GM19035 (cell line): ENCODE data around the gene GMDS.

ENCODE experiments used
- ATAC-seq: cut with Tn5 transposase; IDR thresholded peaks from one replicate; pipeline ENCODE4 v1.9.1; 2021; ENCODE audit not compliant: unreplicated experiment

Gene GMDS

DNA sequence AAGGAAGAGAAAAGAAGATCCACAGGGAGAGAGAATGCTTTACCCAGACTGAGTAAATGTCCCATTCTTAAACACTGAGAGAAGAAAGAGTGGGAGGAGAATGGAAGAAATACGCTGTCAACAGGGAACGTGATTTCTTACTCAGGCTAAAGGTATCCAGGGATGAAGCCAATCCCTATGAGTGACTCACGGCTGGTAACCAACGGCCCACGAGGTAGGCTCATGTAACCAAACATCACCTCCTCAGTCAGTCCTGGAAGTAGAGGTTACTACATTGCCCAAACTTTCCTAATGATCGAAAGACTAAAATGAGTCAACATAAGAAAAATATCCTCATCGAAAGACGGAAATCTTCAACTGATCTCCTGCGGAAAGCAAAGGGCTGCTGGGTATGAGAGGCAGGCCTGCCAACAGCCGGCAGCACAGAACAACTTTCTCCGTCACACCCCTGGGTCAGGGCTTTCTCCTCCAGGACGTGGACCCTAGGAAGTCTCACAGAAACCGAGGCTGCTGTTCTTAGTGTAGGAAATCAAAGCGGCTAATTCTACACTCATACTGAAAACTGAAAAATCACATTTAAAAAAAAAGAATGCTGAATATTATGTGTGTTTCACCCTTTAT, 292.6 kb downstream of the GMDS start:
- ATAC-seq, result no peak

- no peak for ATAC-seq
Measured at GRCh38 chr6:1950631-1951030, 294.8 kb downstream of the GMDS start.

DNA sequence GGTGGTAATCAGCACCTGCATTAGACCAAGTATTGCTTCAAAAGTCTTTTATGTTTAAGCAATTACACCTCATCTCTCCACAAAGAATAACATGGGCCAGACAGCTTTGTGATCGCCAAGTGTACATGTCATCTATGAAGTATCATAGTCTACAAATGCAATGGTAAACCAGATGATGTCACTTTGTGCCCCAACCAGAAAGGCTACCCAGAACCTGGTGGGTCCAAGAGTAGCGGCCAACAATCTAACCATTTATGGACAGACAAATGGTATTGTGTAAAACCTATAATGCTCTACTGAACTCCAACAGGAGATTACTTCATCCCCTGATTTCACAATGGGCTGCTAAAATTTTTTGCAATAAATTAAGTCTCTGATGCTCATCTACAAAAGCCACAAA, 295.9 kb downstream of the GMDS start:
- no peak for ATAC-seq

DNA sequence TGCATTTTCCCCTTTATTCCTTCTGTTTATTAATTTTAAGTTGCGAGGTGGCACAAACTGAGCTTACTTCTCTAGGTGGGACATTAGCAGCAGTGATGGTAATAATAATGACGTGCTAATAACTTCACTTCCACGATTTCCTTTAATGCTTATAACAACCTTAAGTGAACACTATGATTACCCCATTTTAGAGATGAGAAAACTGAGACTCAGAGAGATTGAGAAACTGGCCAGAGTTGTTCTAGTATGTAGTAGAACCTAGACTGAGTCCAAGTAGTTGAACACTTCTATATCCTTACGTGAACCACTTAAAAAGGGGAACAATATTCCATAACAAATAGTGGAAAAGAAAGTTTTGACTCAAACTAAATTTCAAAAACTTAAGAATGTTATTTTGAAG, 297.5 kb downstream of the GMDS start:
- ATAC-seq, result no peak

GRCh38 chr6:1946583-1946982, 298.8 kb downstream of the GMDS start:
- no peak for ATAC-seq

DNA sequence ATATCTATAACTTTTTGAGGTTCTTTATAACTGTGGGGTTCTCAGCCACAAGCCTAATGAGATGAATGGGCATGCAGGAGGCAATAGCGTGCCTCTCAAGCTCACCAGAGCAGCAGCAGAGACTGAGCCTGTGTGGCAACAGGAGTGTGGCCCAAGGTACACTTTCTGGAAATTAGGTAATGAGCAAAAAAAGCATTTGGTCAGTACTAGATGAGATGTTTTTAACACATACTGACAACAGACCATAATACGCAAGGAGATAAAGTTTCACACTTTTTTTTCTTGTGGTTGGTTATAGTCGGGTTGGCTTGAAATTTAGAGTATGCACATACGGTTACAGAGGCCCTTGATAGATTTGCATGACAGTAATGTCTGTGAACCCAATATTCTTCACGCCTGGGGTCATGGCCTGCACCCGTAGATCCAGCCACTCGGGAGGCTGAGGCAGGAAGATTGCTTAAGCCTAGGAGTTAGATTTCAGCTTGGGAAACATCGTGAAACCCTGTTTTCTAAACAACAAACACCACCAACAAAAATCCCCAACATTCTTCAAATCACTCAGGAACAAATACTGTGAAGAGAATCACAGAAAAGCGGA, 300.1 kb downstream of the GMDS start:
- no peak for ATAC-seq

DNA sequence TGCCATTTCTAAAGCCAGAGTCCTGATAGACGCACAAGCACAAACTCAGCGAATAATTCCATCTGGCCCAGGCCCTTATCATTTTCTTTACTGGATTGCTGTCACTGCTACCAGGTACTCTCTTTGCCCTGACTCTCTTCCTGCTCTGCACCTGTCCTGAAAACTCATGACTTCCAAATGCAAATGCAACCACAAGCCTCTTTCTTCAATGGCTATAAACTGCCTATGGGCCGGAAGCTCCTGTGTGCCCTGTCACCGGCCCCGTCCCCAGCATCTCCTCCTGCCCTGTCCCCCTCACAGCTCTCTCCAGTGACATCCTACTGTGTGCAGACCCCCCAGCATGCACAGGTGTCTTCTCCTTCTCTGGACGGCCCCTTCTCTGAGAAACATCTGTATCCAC, 302.6 kb downstream of the GMDS start:
- ATAC-seq, result no peak

DNA sequence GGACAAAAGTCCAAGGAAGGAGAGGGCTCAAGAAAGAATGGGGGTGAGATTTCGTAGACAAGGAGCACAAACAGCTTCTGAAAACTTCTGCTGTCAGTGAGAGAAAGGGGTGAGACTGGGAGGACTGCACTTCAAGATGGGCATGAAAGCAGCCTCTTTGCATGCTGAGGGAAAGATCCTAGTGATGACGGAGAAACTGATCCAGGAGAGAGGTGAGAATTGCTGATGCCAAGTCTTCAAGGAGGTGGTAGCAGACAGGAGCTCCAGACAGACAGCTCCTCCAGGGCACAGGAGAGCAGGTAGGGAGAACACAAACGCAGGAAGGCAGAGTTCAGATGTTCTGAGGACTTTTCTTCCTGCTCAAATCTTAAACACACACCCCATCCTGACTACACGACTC, 303.9 kb downstream of the GMDS start:
- no peak for ATAC-seq

DNA sequence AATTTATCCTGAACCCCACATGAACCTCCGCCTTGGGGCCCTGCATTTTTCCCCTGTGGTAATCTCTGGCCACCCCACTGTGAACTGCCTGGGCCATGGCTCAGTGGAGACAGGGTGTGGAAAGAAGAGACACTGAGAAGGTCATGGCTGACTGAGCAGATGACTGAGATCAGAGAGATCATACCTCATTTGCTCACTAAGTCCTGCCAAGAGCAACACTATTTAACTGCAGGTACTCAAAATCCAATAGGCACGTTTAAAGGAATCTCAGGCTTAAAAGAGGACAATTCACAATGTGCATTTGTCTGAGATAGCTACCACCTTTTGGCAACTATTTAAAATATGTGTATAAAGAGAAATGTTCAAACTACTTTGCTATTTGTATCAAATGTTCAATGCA, 305.0 kb downstream of the GMDS start:
- no peak for ATAC-seq

- ATAC-seq, result no peak
Measured at GRCh38 chr6:1933292-1933691, 312.1 kb downstream of the GMDS start.

GRCh38 chr6:1931817-1932216, 313.6 kb downstream of the GMDS start:
- ATAC-seq, result no peak

DNA sequence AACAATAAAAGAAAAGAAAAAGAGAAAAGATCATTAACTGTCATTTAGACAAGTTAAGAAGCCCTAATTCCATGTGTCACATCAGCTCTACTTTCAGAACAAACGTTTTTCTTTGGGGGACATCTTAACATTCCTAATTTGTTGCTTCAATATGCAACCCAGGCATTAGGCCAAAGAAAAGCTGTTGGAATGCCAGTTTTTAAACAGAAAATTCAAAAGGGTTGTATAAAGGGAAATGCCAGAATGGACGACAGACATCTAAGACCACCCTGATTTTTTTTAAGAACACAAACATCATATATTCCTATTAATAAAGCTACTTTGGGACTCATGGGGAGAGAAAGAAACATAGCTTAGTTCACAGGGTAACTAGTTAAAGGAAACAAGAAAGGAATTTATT, 315.0 kb downstream of the GMDS start:
- no peak for ATAC-seq

DNA sequence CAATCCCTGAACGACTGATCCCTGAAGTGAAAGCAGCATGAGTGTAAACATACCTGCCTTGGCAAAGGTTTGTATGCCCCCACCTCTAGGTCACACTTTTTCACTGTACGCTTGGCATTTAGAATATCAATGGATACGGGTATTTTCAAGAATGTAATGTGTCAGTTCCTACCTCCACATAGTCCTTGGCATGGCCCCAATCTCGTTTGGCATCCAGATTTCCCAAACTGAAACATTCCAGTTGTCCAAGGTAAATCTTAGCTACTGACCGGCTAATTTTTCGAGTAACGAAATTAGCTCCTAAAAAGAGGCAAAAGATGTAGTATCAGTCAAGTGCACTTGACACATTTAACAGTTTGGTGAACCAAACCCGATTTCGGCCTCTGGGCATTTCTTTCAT, 315.5 kb downstream of the GMDS start:
- no peak for ATAC-seq

DNA sequence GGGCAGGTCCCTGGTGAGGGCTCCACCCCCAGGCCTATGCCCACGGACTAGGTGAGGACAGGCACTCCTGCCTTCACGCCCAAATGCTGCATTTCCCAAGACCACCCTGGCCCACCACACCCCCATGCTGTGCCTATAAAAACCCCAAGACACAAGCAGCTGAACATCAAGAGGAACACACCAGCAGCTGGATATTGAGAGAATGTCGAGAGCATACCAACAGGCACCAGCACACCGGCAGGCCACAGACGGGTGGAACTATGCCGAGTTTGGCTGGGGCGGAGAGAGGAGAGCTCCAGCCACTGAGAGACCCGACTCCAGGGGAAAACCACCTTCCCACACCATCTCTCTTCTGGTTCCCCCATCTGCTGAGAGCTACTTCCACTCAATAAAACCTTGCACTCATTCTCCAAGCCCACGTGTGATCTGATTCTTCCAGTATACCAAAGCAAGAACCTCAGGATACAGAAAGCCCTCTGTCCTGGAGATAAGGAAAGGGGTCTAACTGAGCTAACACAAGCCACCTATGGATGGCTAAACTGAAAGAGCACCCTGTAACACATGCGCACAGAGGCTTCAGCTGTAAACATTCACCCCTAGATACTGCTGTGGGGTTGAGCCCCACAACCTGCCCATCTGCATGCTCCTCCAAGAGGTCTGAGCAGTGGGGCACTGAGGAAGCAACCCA, 319.5 kb downstream of the GMDS start:
- ATAC-seq, result no peak

GRCh38 chr6:1923449-1923848, 322.0 kb downstream of the GMDS start:
- no peak for ATAC-seq

- ATAC-seq, result no peak
Measured at GRCh38 chr6:1917626-1918371, 327.6 kb downstream of the GMDS start.

- no peak for ATAC-seq
Measured at GRCh38 chr6:1916334-1917070, 328.9 kb downstream of the GMDS start.

DNA sequence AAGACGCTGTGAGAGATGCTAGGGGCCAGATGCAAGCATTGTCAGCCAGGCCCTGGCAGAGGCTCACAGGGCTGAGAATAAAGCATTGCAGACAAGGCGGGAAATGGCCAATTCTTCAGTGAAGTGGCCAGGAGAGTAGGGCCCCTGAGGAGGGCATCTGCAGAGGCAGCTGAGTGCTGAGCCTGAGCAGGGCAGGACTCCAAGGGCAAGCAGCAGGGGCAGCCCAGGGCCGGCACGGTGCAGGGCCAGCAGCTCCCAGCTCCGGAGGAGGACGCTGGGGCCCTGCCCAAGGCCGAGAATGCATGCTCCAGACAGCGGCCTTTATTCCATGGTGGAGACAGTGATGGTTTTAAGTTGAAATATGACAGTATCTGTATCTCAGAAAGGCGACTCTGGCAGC, 330.2 kb downstream of the GMDS start:
- no peak for ATAC-seq

DNA sequence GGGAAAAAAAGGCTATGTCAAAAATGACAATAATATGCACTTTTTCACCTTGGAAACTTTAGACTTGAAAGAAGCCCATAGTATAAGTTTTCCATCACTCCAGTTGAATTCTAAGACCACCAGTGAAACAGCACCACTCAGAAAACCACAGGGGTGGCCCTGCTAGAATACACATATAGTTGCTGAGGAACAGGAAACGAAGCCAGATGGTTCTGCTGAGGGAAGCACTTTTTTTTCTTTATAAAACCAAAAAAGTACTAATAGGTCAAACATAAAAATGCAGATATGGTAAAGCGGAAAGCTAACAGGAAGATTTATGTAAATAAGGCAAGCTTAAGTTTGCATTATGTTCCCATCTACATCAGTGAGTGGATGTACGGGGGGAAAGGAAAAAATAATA, 331.8 kb downstream of the GMDS start:
- ATAC-seq, result no peak

DNA sequence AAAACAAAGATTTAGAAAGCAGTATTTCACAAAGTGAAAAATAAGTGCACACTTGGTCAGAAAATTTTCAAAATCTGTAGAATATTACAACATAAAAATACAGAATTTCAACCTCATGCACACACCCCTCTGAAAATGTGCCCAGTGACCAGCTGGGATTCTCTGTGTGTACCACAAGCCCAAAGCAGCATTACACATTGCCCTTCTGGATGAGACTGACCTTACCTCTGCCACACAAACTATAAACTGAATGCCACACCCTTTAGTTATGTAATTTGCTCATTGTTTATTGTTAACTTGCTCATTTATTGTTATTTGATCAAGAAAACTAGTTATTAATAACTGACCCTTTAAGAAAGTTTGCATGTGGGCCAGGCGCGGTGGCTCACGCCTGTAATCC, 332.7 kb downstream of the GMDS start:
- ATAC-seq, result no peak

DNA sequence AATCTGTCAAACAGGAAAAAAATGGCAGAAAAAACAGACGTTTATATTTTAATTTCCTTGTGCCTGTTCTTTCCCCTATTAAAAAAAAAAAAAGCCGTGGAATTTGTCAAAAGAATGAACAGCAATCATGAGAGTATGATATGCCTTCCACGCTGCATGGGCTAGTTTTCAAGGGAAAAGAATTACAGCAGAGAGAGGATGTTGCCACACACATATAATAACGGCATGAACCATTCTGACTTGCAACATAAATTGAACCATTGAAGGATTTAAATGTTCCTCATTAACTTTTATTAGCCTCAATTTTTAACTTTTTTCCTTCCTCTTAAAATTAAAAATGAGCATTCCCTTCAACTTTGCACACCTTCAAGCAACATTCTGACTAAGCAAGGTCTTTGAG, 333.9 kb downstream of the GMDS start:
- ATAC-seq, result no peak
